Body of pancreas (tissue), 4 donors: ENCODE data around the gene AGTR1.

Source experiments
- CTCF ChIP-seq, 7 experiments: fragments of 450-650 bp in 4 of 7; fragments of 200-600 bp in 3 of 7; sonication (generic) in 3 of 7; IDR thresholded peaks; one replicate each; pipeline ENCODE4 v1.5.1; 2016 to 2019; ENCODE audit warnings: antibody characterized with exemption in 7 of 7
- POLR2A ChIP-seq, 3 donors: fragments of 450-650 bp; IDR thresholded peaks; one replicate each; pipeline ENCODE4 v1.6.1; 2016; ENCODE audit warnings: antibody characterized with exemption in 3 of 3, mild to moderate bottlenecking in 2 of 3

- TF ChIP-seq CTCF (IDR thresholded peaks at IDR 0.05) (no peak), POLR2A (IDR thresholded peaks at IDR 0.05) (no peak)
Observed at GRCh38 chr3:148730676-148731075, 33.0 kb downstream of the AGTR1 start.
